Body of pancreas (tissue), 4 donors: ENCODE results near the gene NUMA1.

Experiments
- CTCF ChIP-seq, 7 experiments: fragments of 450-650 bp in 4 of 7; fragments of 200-600 bp in 3 of 7; sonication (generic) in 3 of 7; IDR thresholded peaks; one replicate each; pipeline ENCODE4 v1.5.1; 2016 to 2019; ENCODE audit warnings: antibody characterized with exemption in 7 of 7
- POLR2A ChIP-seq, 3 donors: fragments of 450-650 bp; IDR thresholded peaks; one replicate each; pipeline ENCODE4 v1.6.1; 2016; ENCODE audit warnings: antibody characterized with exemption in 3 of 3, mild to moderate bottlenecking in 2 of 3

DNA sequence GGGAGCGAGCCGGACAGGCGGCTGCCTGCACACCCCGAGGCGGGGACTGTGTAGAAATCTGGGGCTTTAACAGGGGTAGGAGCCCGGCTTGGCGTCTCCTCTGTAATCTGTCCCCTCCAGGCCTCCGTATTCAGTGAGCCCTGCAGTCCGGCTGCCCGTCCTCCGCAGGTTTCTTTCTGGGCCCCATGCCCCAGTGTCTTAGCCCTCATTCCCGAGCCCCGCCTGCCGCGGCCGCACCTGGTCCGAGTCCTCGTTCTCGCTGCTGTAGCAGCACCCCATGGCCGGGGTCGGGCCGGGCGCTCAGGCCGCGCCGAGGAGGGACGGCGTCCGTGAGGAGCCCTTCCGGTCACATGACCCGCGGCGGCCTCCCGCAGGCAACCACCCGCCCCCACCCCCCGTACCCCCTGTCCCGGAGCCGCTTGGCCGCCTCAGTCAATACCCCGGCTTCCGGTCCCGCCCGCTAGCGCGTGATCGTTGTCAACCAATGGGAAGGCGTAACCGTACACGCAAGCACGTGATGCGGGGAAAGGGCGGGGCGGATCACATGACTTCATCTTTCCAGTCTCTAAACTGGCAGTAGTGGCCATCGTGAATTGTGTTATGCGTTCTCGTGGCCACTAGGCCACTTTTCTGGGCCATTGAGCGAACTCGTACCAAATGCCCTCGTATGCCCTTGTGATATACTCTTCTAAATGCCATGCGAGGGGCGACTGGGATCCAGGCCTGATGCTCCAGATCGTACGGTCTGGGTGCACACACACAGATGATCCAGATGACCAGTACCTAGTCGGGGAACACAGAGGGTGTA is 22.8 kb upstream of the NUMA1 start, which contains the start of gene LAMTOR1:
- TF ChIP-seq CTCF (IDR thresholded peaks at IDR 0.05) (peak; percentile 5 to 81 (median 64)), POLR2A (IDR thresholded peaks at IDR 0.05) (peak; percentile 56 to 86 (median 83))
